Midbrain (tissue), 1 donor: ENCODE data around the gene ACTR5.

ENCODE experiments used
- DNase-seq: peaks from one replicate; lab custom pipeline; 2025; lab: John Stamatoyannopoulos, UW

ACTR5 gene

GRCh38 chr20:38728911-38729642, 19.2 kb upstream of the ACTR5 start:
- no peak for DNase-seq

GRCh38 chr20:38729767-38730166, 18.5 kb upstream of the ACTR5 start:
- no peak for DNase-seq

DNA sequence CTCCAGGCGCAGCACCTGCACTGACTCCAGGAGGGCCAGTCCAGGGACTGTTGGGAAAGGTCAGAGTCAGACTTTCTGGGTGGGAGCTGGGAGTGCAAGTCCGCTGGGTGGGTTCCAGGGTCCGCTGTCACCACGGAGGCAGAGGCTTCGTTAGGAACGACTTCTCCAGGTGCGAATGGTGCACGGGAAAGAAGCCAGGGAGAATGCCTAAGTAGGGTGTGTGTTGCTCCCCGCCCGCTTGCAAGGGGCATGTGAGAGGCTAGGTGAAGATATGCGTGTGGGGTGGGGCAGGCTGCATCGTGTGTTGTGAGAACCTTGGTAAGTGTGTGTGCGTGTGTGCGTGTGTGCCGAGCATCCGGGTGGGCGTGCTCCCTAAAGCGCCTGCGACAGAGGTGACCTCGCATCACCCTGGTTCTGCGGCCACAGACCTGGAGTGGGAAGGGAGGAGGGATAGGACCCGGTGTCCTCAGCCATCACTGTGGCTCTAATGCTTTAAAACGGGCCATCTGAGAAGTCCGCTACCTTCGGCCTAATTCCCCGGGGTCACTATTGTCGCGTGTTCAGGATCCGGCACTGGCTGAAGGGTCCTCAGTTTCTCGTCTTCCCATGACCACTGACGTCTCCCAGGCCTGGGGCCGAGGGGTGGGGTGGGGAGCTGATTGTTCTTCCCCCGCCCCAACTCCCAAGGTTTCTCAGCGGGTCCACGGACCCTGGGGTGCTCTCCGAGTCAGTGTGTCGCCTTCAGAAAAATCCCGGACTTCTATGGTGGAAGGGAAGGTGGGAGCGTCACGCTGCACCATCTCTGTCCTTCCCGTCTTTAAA, 17.9 kb upstream of the ACTR5 start:
- no peak for DNase-seq

DNA sequence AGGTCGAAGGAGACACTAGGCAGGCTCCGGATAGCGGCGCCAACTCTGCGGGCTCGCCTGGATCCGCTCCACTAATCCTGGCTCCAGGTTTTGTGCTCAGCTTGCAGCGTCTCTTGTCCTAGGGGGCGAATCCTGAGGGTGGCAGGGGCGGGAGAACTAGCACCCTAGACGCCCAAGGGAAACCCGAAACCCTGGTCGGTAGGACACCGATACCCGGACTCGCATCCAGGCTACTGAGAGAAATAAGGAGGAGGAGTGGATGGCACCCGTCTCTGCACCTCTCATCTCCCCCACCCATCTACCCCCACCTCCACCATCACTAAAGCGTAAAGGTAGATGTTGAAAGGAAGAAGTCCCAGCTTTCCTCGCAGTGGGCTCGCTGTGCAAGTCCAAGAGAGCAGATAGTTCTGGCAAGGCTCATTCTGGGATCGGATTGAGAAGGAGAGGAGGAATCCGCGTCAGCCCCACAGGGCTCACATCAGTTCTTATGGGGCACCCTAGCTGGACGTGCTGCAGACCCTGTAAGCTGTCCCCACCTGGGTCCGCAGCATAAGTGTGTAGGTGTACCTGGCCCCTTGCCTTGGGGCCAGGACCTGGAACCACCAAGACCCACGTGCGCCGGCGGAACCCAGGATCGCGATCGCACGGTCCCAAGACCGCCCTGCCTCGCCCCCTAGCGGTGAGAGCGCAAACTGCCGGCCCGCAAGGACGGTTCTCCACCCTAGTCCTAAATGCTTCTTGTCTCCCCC, 17.1 kb upstream of the ACTR5 start:
- DNase-seq, result peak; percentile 50

DNA sequence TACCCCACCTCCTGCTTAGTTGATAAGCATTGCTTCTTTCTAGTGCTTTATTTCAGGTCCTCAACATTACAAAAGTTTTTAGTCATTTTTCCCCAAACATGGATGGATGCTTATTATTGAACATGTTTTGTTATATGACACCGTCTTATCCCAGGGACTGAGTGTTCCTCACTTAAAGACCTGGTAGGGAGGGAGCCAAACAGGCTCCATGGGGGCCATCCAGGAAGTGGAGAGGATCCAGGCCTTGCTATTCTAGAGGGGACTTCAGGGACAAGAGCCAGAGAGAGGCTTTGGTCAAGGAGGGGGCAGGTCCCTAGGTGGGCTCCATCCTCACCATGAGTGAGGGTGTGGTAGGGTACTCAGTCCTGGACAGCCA, 16.5 kb upstream of the ACTR5 start:
- DNase-seq, result no peak

DNA sequence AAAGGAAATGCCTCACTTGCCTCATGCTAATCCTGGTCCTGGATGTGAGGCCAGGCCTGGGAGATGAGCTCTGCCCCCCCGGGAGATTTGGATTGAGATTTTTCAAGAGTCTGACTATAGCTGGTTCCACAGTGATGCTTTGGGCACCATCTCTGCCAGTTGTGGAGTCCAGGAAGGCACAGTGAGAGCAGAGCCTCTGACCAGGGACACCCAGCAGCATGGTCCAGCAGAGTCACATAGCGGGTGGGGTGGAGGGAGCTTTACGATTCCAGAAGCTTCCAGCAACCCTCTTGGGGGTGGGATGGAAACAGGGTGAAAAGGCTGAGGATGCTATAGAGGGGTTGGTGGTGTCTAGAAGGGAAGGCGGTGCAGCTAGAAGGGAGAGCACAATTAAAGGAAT, 15.3 kb upstream of the ACTR5 start:
- DNase-seq, result no peak

DNA sequence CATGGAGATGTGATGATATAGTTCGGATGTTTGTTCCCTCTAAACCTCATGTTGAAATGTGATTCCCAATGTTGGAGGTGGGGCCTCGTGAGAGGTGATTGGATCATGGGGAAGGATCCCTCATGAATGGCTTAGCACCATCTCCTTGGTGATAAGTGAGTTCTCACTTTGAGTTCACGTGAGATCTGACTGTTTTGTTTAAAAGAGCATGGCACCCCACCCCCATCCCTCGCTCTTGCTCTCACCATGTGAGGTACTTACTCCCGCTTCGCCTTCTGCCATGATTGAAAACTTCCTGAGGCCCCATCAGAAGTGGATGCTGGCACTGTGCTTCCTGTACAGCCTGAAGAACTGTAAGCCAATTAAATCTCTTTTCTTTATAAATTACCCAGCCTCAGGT, 13.1 kb upstream of the ACTR5 start:
- DNase-seq, result no peak

DNA sequence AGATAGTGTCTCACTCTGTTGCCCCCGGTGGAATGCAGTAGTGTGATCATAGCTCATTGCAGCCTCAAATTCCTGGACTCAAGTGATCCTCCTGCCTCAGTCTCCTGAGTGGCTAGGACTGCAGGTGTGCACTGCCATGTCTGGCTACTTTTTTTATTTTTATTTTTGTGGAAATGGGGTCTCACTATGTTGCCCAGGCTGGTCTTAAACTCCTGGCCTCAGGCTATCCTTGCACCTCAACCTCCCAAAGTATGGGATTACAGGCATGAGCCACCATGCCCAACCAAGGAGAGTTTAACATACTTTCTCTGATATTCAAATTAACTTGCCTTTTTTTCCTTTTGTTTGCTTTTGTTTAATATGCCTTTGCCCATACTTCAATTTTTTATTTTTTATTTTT, 10.4 kb upstream of the ACTR5 start:
- DNase-seq, result no peak

GRCh38 chr20:38745757-38746156, 2.5 kb upstream of the ACTR5 start:
- DNase-seq, result no peak

- DNase-seq, result no peak
Observed at GRCh38 chr20:38747495-38748096, 664 bp upstream of the ACTR5 start.

GRCh38 chr20:38748861-38749149, 545 bp downstream of the ACTR5 start:
- no peak for DNase-seq

DNA sequence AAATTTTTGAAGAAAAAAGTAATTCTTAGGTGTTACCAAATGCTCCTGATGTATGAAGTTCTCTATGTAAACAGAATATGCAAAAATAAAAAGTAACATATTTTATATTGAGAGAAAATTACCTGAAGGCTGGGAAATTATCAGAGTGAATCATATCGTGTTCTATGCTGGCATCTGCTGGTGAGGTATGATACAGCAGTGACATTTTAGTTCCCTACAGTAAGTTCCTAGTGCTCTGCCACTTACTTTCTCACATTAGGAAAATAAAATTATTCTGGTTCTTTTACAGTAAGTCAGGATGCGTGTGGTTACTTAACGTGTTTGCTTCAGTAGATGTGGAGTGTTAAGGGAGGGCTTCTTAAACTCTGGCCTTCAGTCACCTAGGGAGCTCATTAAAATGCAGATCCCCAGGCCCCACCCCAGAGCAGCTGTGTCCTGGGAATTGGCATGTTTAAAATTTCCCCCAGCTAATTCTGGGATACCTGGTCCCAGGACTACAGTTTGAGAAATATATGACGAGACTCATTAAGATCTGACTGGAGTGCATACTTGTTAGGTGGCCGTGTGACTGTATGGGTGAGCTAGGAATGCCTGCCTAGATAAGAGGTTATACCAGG, 3.2 kb downstream of the ACTR5 start:
- peak; percentile 44 for DNase-seq

DNA sequence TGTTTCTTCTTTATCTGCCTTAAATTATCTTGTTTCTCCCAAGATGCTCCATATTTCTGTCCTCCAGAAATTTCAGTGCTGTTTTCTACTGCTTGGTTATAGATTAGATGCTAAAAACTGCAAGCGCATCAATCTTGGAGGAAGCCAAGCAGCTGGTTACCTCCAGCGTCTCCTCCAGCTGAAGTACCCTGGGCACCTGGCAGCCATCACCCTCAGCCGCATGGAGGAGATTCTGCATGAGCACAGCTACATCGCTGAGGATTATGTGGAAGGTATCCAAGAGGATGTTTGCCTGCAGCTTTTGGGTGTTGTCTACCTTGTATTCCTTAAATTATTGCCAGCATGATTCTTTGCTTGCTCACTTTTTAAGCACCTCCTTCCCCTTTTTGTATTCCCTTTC, 3.8 kb downstream of the ACTR5 start:
- DNase-seq, result no peak

DNA sequence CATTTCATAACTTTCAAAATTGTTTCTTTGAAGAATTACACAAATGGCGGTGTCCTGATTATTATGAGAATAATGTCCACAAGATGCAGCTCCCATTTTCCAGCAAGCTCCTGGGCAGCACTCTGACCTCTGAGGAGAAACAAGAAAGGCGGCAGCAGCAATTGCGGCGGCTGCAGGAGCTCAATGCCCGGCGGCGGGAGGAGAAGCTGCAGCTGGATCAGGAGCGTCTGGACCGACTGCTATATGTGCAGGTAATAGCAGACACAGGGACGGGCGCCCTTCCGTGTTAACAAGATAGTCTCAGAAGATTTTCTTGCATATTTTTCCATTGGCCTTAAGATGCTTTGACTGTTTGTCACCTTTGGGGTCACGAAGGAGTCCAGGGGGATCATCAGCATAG, 6.7 kb downstream of the ACTR5 start:
- no peak for DNase-seq

DNA sequence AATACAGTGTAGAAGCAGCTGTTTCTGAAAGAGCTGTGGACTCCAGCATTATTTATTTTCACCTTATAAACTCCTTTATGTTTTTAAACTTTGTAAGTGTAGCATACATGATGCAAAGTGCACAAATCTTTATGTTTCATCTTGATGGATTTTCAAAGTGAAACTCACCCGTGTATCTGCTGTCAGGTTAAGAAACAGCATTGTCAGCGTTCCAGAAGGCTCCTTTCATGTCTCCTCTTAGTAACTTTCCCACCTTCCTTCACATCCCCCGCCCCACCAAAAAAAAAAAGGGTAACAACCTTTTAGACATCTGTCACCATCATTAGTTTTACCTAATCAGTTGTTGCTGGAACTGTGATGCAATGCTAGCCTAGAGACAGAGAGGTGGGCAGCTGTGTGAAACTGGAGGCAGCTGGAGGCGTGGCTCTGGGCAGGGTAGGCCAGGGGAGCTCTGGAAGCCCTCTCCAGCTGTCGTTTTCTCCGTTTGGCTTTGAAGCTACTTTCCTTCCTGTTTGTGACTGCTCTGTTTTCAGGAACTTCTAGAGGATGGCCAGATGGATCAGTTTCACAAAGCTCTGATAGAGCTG, 7.2 kb downstream of the ACTR5 start:
- DNase-seq, result no peak

DNA sequence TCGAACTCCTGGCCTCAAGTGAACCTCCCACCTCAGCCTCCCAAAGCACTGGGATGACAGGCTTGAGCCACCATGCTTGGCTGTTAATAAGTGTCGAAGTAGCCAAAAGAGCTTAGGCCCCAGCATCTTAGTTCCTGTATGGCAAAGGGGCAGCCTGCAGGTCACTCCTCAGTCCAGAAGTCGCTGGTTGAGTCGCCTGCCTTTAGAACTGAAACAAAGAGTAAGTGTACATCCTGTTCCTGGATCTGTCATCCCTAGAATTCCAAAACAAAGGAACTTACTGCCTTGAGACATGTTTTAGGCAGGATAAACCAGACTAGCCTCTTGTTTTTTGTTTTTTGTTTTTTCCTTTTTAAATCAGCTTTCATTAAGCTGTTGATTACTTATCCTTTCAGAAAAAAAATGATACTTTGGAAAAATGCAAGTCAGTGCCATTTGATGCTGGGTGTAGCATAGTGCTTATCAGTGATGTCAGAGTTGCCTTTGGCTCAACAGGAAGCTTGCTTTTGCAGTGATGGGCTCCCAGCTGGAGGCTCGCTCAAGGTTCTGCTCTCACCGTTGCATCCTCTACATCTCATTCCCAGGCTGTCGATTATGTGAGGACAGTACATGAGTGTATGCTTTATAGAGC, 9.0 kb downstream of the ACTR5 start:
- no peak for DNase-seq

DNA sequence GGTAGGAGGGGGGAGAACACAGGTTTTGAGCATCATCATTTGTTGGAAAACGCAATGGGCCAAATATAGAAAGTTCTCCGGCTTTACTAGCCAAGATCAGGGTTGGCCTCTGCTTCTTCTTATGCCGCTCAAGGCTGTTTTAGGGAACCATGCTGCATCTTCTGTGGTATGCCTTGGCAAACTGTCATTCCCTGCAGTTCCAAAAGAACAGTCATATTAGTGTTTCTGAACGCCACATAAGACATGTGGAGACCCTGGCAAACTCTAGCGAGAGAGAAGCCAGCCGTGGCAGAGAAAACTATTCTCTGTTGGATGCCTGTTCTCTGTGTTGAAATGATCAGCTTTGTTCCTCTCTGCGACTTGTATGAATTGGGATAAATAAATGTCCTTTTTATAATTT, 10.8 kb downstream of the ACTR5 start:
- DNase-seq, result no peak

DNA sequence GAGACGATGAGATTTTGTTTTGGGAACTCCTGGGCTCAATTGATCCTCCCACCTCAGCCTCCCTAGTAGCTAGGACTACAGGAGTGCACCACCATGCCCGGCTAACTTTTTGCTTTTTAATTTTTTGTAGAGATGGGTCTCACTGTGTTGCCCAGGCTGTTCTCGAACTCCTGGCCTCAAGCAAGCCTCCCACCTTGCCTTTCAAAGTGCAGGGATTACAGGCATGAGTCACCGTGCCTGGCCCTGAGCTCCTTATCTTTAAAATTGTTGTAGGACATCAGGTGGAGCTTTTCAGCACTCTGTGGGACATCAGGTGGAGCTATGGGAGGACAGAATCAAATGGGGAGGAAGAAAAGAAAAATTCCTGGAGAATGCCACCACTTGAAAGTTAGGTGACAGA, 12.7 kb downstream of the ACTR5 start:
- DNase-seq, result no peak

GRCh38 chr20:38762174-38762573, 13.9 kb downstream of the ACTR5 start:
- DNase-seq, result no peak

GRCh38 chr20:38763616-38764015, 15.4 kb downstream of the ACTR5 start:
- no peak for DNase-seq

GRCh38 chr20:38764567-38765318, 16.5 kb downstream of the ACTR5 start:
- no peak for DNase-seq
